HepG2 (cell line): ENCODE results near the gene TRIM67. TPM values are rescaled to one million over a fixed set of nuclear protein-coding genes. Genes with fewer than 3 reads are reported as not detected.

Source experiments
- ATAC-seq: fragments of 200-7000 bp; cut with Tn5 transposase; 3 replicates; pipeline ENCODE4 v1.9.1; 2020; ENCODE audit warnings: mild to moderate bottlenecking, moderate library complexity
- BruUV-seq: library from RNA; stranded (reverse); fragments of 400-500 nt; replicated peaks from 2 replicates; lab custom pipeline; 2021; lab: Mats Ljungman, UMichigan
- CTCF ChIA-PET: fragments of 300-600 bp; formaldehyde crosslinking; extraction: SDS; loops from one replicate; lab custom pipeline; 2021; ENCODE audit warnings: low total read pairs, inconsistent platforms, low intra/inter-chr PET ratio; lab: Yijun Ruan, JAX
- POLR2A ChIA-PET: fragments of 350-600 bp; sonication (Branson Sonifier 250); formaldehyde crosslinking; loops from one replicate; lab custom pipeline; 2020; ENCODE audit warnings: antibody characterized with exemption, inconsistent platforms; lab: Yijun Ruan, JAX
- DNase-seq: peaks from one replicate; pipeline ENCODE4 v3.0.0-alpha.2; 2015; ENCODE audit warnings: low spot score
- FAIRE-seq: peaks from 3 replicates; lab custom pipeline; 2011; peaks lifted over from hg19 to GRCh38; lab: Jason Lieb, UNC
- H2AFZ ChIP-seq: one replicate; pipeline ENCODE4 v1.6.1; 2011; ENCODE audit warnings: low read length, inconsistent platforms
- H3K27ac ChIP-seq: fragments of 300-600 bp; 3 replicates; pipeline ENCODE4 v1.8.0; 2011; ENCODE audit warnings: mixed run types, mild to moderate bottlenecking, mixed read lengths, low read length, inconsistent platforms; ENCODE audit not compliant: insufficient read depth; ENCODE audit errors: extremely low read length
- H3K27me3 ChIP-seq, 2 experiments: fragments of 200-600 bp in 1 of 2; 2 replicates in 1 of 2; 3 replicates in 1 of 2; pipeline versions ENCODE4 v1.6.0 to v1.8.0; 2011; ENCODE audit warnings: low read length in 2 of 2, mild to moderate bottlenecking in 2 of 2, moderate library complexity in 2 of 2, inconsistent platforms in 1 of 2; ENCODE audit not compliant: insufficient read depth in 2 of 2, control insufficient read depth in 1 of 2
- H3K36me3 ChIP-seq, 2 experiments: fragments of 200-600 bp in 1 of 2; replicated peaks in 1 of 2; 2 replicates in 1 of 2; 3 replicates in 1 of 2; pipeline versions ENCODE4 v1.5.1 to v1.8.0; 2011; ENCODE audit warnings: low read length in 2 of 2, inconsistent platforms in 1 of 2; ENCODE audit not compliant: insufficient read depth in 2 of 2, control insufficient read depth in 1 of 2
- H3K4me1 ChIP-seq: 2 replicates; pipeline ENCODE4 v1.5.1; 2012; ENCODE audit warnings: low read length, inconsistent platforms; ENCODE audit not compliant: insufficient read depth
- H3K4me2 ChIP-seq: 2 replicates; pipeline ENCODE4 v1.6.0; 2011; ENCODE audit warnings: low read depth, low read length, inconsistent platforms
- H3K4me3 ChIP-seq, 3 experiments: fragments of 200-600 bp in 1 of 3; sonication (generic), shearing (Covaris generic) in 1 of 3; replicated peaks in 1 of 3; 2 replicates each; pipeline ENCODE4 v1.5.1; 2011 to 2016; ENCODE audit warnings: low read length in 3 of 3, inconsistent platforms in 2 of 3, low read depth in 2 of 3, mild to moderate bottlenecking in 2 of 3, control low read depth in 1 of 3, mixed read lengths in 1 of 3; ENCODE audit not compliant: insufficient read depth in 1 of 3
- H3K79me2 ChIP-seq: one replicate; pipeline ENCODE4 v1.6.1; 2011; ENCODE audit warnings: low read length, inconsistent platforms; ENCODE audit not compliant: insufficient read depth
- H3K9ac ChIP-seq: 2 replicates; pipeline ENCODE4 v1.6.0; 2011; ENCODE audit warnings: mild to moderate bottlenecking, low read depth, low read length, inconsistent platforms; ENCODE audit not compliant: insufficient read depth
- H3K9me3 ChIP-seq: 2 replicates; pipeline ENCODE4 v1.5.1; 2012; ENCODE audit warnings: mild to moderate bottlenecking, low read length
- H4K20me1 ChIP-seq: 2 replicates; pipeline ENCODE4 v1.6.0; 2011; ENCODE audit warnings: inconsistent platforms, mild to moderate bottlenecking, low read length, moderate library complexity; ENCODE audit not compliant: insufficient read depth
- AGO1 ChIP-seq: fragments of 200-400 bp; formaldehyde crosslinking; IDR thresholded peaks from 2 replicates; pipeline ENCODE4 v1.6.1; 2017; ENCODE audit warnings: mild to moderate bottlenecking, low read depth, low read length, moderate library complexity; ENCODE audit not compliant: poor library complexity, severe bottlenecking
- ARID2 ChIP-seq: sonication (generic); formaldehyde crosslinking; IDR thresholded peaks from 2 replicates; pipeline ENCODE4 v1.8.1; 2022; ENCODE audit warnings: mild to moderate bottlenecking, missing genetic modification reagents, borderline replicate concordance
- CC2D1A ChIP-seq: sonication (generic); formaldehyde crosslinking; IDR thresholded peaks from 2 replicates; pipeline ENCODE4 v1.8.1; 2023; ENCODE audit warnings: mild to moderate bottlenecking, missing genetic modification reagents
- KDM5A ChIP-seq: fragments of 200-600 bp; sonication (generic); IDR thresholded peaks from 2 replicates; pipeline ENCODE4 v1.7.0; 2018; ENCODE audit warnings: antibody characterized with exemption, mild to moderate bottlenecking, low read length, borderline replicate concordance
- NFE2L1 ChIP-seq: sonication (generic); formaldehyde crosslinking; IDR thresholded peaks from 2 replicates; pipeline ENCODE4 v1.4.0; 2020; ENCODE audit warnings: missing genetic modification reagents, mild to moderate bottlenecking, borderline replicate concordance
- NRL ChIP-seq: sonication (generic); formaldehyde crosslinking; IDR thresholded peaks from 2 replicates; pipeline ENCODE4 v1.5.0; 2020; ENCODE audit warnings: missing genetic modification reagents, mild to moderate bottlenecking, moderate library complexity, borderline replicate concordance
- SRSF4 ChIP-seq: fragments of 200-400 bp; formaldehyde crosslinking; IDR thresholded peaks from one replicate; pipeline ENCODE4 v1.6.1; 2018; ENCODE audit warnings: mild to moderate bottlenecking, low read depth, low read length, moderate library complexity; ENCODE audit not compliant: poor library complexity, severe bottlenecking
- TOPORS ChIP-seq: sonication (generic); formaldehyde crosslinking; IDR thresholded peaks from 2 replicates; pipeline ENCODE4 v1.8.0; 2023; ENCODE audit warnings: mild to moderate bottlenecking, missing genetic modification reagents
- ZBTB21 ChIP-seq: sonication (generic); formaldehyde crosslinking; IDR thresholded peaks from 2 replicates; pipeline ENCODE4 v1.4.0; 2020; ENCODE audit warnings: missing genetic modification reagents
- ZNF256 ChIP-seq: sonication (generic); formaldehyde crosslinking; conservative IDR thresholded peaks from 2 replicates; pipeline ENCODE4 v1.4.0; 2020; ENCODE audit warnings: missing genetic modification reagents
- ZNF614 ChIP-seq: IDR thresholded peaks from 2 replicates; pipeline ENCODE4 v1.6.1; 2018; ENCODE audit warnings: missing biosample characterization, missing genetic modification reagents, inconsistent platforms, borderline replicate concordance
- whole genome bisulfite sequencing: methylation state at CpG from one replicate; pipeline ENCODE4 v1.1.6; 2017; ENCODE audit warnings: low lambda C conversion rate; 5-methylcytosine and 5-hydroxymethylcytosine counted together
- in situ Hi-C: cut with HindIII; loops from 2 replicates; pipeline ENCODE4 v1.10.0; 2017; ENCODE audit warnings: low pct_unique_long_range_greater_than_20kb; ENCODE audit not compliant: extremely low pct_ligation_motif_present
- intact Hi-C: fragments of 100-400 bp; cut with micrococcal nuclease; formaldehyde crosslinking; loops from one replicate; pipeline ENCODE4 v1.10.0; 2022; ENCODE audit not compliant: unreplicated experiment
- polyA plus RNA-seq, 8 experiments: library from polyadenylated mRNA; depleted of rRNA in 3 of 8; stranded (reverse) in 7 of 8; unstranded in 1 of 8; fragments of >200 nt; fragmentation: Illumina TruSeq in 4 of 8; extraction: Trizol in 4 of 8; gene quantifications; 2 replicates each; pipeline versions ENCODE4 v1.2.1 to v1.2.3, GENCODE V29; 2011 to 2016; ENCODE audit warnings: low read depth in 4 of 8, missing spikeins in 1 of 8, mixed read lengths in 1 of 8; ENCODE audit not compliant: insufficient read depth in 1 of 8
- total RNA-seq, 5 experiments: library from RNA; depleted of rRNA; stranded (reverse); fragments of >200 nt; fragmentation: Illumina TruSeq; extraction: Trizol; gene quantifications; 2 replicates each; pipeline ENCODE4 v1.2.3, GENCODE V29; 2016; ENCODE audit warnings: low read depth in 1 of 5

TRIM67 gene
- total and polyA plus RNA-seq, 2 of the 13 experiments (the other 11 are each of a cell fraction or from before 2014, with no cell fraction given): not detected

- BruUV-seq: no TSS peak
- POLR2A ChIA-PET: no interaction called here
- H2AFZ ChIP-seq: no peak overlapping the region
- no peaks in the 10 kb centered on the region for H3K4me1 ChIP-seq
- H3K4me3 ChIP-seq: no peak overlapping the region
- no peaks in the 10 kb centered on the region for H3K36me3 ChIP-seq
- intact Hi-C loops: no loop called here
- WGBS: 32% methylated on average over 3 of the region's 3 CpGs
- no peak for TF ChIP-seq TOPORS (CRISPR knock-in tag)
- TF ChIP-seq NRL: no peak
- no peak for TF ChIP-seq CC2D1A (CRISPR knock-in tag)
- TF ChIP-seq ARID2 (CRISPR knock-in tag): no peak
- TF ChIP-seq AGO1: no peak
- no peak for TF ChIP-seq ZNF614
- no peak for TF ChIP-seq NFE2L1 (CRISPR knock-in tag)
- TF ChIP-seq SRSF4: no peak
- TF ChIP-seq KDM5A: no peak
- no peak for TF ChIP-seq ZNF256 (CRISPR knock-in tag)
- TF ChIP-seq ZBTB21 (CRISPR knock-in tag): no peak
- no peaks in the 10 kb centered on the region for H4K20me1 ChIP-seq
- FAIRE-seq (no peak), ATAC-seq (no peak), DNase-seq (no peak)
- H3K79me2 ChIP-seq: no peaks in the 10 kb centered on the region
- no peak overlapping the region for H3K27ac ChIP-seq
- peaks cover 0 to 8% of the 10 kb centered on the region in 2 experiments; a peak in 2 of 5 replicates for H3K27me3 ChIP-seq
- CTCF ChIA-PET: no interaction called here
- in situ Hi-C loops: no loop called here
- no peak overlapping the region for H3K4me2 ChIP-seq
- no peaks in the 10 kb centered on the region for H3K9me3 ChIP-seq
- no peak overlapping the region for H3K9ac ChIP-seq
Measured at GRCh38 chr1:231172411-231172810, 10.6 kb downstream of the TRIM67 start.
